ENCODE data around the gene ANKRD55.

DNA sequence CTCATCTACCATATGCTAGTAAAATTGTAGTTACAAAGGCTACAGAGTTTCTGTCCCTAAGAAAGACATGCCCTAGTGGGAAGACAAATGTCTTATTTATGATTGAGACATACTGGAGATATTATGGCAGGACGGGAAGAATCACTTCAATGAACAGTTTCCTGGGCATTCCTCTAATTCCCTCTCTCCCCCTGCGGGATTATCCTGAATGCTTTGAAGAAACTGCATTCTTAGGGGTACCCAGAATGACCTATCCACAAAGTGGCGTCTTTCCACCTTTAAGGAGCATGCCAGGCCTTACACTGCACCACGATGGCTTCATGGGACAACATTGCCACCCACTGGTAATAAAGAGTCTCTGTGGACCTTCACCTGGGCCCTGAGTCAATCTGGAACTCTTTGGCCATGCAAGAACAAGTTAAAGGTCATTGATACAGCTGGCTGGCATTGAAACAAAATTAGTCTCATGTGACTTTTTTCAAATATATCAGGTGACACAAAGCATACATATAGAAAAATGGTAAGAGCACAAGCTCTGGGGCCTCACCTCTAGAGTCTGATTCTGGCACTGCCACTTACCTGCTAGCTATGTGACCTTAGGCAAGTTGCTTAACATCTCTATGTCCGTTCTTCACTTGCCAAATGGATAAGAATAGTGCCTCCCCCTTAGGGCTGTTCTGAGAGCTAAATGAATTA, 32.0 kb downstream of the ANKRD55 start:
- TF ChIP-seq CTCF (IDR thresholded peaks at IDR 0.05) (peak; percentile 50 to 57), POLR2A (IDR thresholded peaks at IDR 0.05) (no peak), POLR2AphosphoS5 (IDR thresholded peaks at IDR 0.05) (no peak)

Data from suprapubic skin (tissue), 4 donors.